GM12878 (cell line): ENCODE measurements around the gene IL15. TPM values are rescaled to one million over a fixed set of nuclear protein-coding genes. Genes with fewer than 3 reads are reported as not detected.

Source experiments
- ATAC-seq: fragments of 200-7000 bp; cut with Tn5 transposase; 3 replicates; pipeline ENCODE4 v1.9.1; 2020; ENCODE audit warnings: mild to moderate bottlenecking, moderate library complexity
- BruUV-seq: library from RNA; stranded (reverse); fragments of 400-500 nt; replicated peaks from 2 replicates; lab custom pipeline; 2021; lab: Mats Ljungman, UMichigan
- CTCF ChIA-PET: fragments of 300-600 bp; sonication (Branson Sonifier 250); formaldehyde crosslinking; extraction: SDS; loops from one replicate; lab custom pipeline; 2021; ENCODE audit warnings: inconsistent platforms; lab: Yijun Ruan, JAX
- POLR2A ChIA-PET: fragments of 350-600 bp; formaldehyde crosslinking; extraction: SDS; loops from one replicate; lab custom pipeline; 2021; ENCODE audit warnings: inconsistent platforms; lab: Charles Lee
- RAD21 ChIA-PET: fragments of 300-600 bp; sonication (Branson Sonifier 250); formaldehyde crosslinking; loops from one replicate; lab custom pipeline; 2023; ENCODE audit warnings: antibody characterized with exemption; ENCODE audit not compliant: unreplicated experiment; lab: Charles Lee
- SMC1A ChIA-PET: fragments of 300-600 bp; sonication (Branson Sonifier 250); formaldehyde crosslinking; loops from one replicate; lab custom pipeline; 2023; ENCODE audit not compliant: unreplicated experiment, uncharacterized antibody; lab: Charles Lee
- DNase-seq: peaks from one replicate; pipeline ENCODE4 v3.0.0-alpha.2; 2011; ENCODE audit warnings: low read depth, low spot score
- FAIRE-seq: peaks from 3 replicates; lab custom pipeline; 2011; peaks lifted over from hg19 to GRCh38; lab: Jason Lieb, UNC
- H2AFZ ChIP-seq: 2 replicates; pipeline ENCODE4 v1.6.0; 2011; ENCODE audit warnings: low read depth, low read length, control low read depth; ENCODE audit not compliant: control insufficient read depth
- H3K27ac ChIP-seq: 2 replicates; pipeline ENCODE4 v1.5.1; 2011; ENCODE audit warnings: control low read depth; ENCODE audit not compliant: control insufficient read depth, insufficient read depth
- H3K27me3 ChIP-seq, 2 experiments: replicated peaks in 1 of 2; 2 replicates each; pipeline versions ENCODE4 v1.6.0 to v1.6.1; 2011; ENCODE audit warnings: low read length in 1 of 2; ENCODE audit not compliant: control insufficient read depth in 2 of 2, insufficient read depth in 2 of 2
- H3K36me3 ChIP-seq, 2 experiments: 2 replicates each; pipeline ENCODE4 v1.5.1; 2011; ENCODE audit warnings: low read length in 1 of 2; ENCODE audit not compliant: control insufficient read depth in 2 of 2, insufficient read depth in 2 of 2
- H3K4me1 ChIP-seq: 2 replicates; pipeline ENCODE4 v1.6.1; 2011; ENCODE audit warnings: mild to moderate bottlenecking, low read length, moderate library complexity, mixed read lengths; ENCODE audit not compliant: control insufficient read depth, insufficient read depth
- H3K4me2 ChIP-seq: 2 replicates; pipeline ENCODE4 v1.6.0; 2011; ENCODE audit warnings: control low read depth; ENCODE audit not compliant: control insufficient read depth, insufficient read depth
- H3K4me3 ChIP-seq: fragments of 200-600 bp; sonication (generic); 2 replicates; pipeline ENCODE4 v1.5.1; 2016
- H3K79me2 ChIP-seq: 2 replicates; pipeline ENCODE4 v1.6.0; 2011; ENCODE audit warnings: low read length; ENCODE audit not compliant: control insufficient read depth, insufficient read depth
- H3K9ac ChIP-seq: 2 replicates; pipeline ENCODE4 v1.8.0; 2011; ENCODE audit warnings: low read length, control low read depth, mixed read lengths; ENCODE audit not compliant: control insufficient read depth, insufficient read depth
- H3K9me3 ChIP-seq: replicated peaks from 3 replicates; pipeline ENCODE4 v1.5.1; 2011; ENCODE audit warnings: mild to moderate bottlenecking, low read length; ENCODE audit not compliant: control insufficient read depth, insufficient read depth
- H4K20me1 ChIP-seq: 2 replicates; pipeline ENCODE4 v1.6.0; 2011; ENCODE audit not compliant: control insufficient read depth, insufficient read depth
- CBX3 ChIP-seq: fragments of 200-600 bp; sonication (generic); IDR thresholded peaks from 2 replicates; pipeline ENCODE4 v1.6.1; 2016; ENCODE audit warnings: low read depth, borderline replicate concordance
- MXI1 ChIP-seq: fragments of 150-350 bp; IDR thresholded peaks from 2 replicates; pipeline ENCODE4 v1.6.1; 2011; ENCODE audit warnings: low read depth, mild to moderate bottlenecking, inconsistent platforms, low read length, improper control_type of control experiment
- MYB ChIP-seq: fragments of 150-350 bp; IDR thresholded peaks from 2 replicates; pipeline ENCODE4 v1.6.1; 2014; ENCODE audit warnings: mild to moderate bottlenecking, low read depth, low read length, borderline replicate concordance
- MYC ChIP-seq: IDR thresholded peaks from 2 replicates; pipeline ENCODE4 v1.6.1; 2011; ENCODE audit warnings: mild to moderate bottlenecking, low read length, moderate library complexity, inconsistent platforms; ENCODE audit not compliant: insufficient read depth, insufficient replicate concordance, insufficient read length, severe bottlenecking
- PKNOX1 ChIP-seq: fragments of 450-650 bp; IDR thresholded peaks from 2 replicates; pipeline ENCODE4 v1.6.1; 2016; ENCODE audit warnings: mild to moderate bottlenecking
- RAD21 ChIP-seq: IDR thresholded peaks from 2 replicates; pipeline ENCODE4 v1.6.1; 2011; ENCODE audit warnings: mild to moderate bottlenecking, low read depth, low read length, moderate library complexity; ENCODE audit not compliant: insufficient read depth
- SMC3 ChIP-seq: IDR thresholded peaks from 2 replicates; pipeline ENCODE4 v1.6.1; 2011; ENCODE audit warnings: low read length, improper control_type of control experiment, borderline replicate concordance
- ZNF622 ChIP-seq: fragments of 450-650 bp; IDR thresholded peaks from 2 replicates; pipeline ENCODE4 v1.6.1; 2017; ENCODE audit warnings: mild to moderate bottlenecking, inconsistent platforms
- WGBS: methylation state at CpG from one replicate; pipeline ENCODE4 v1.1.6; 2016; ENCODE audit warnings: low lambda C conversion rate; ENCODE audit not compliant: insufficient replicate concordance, insufficient coverage; ENCODE audit errors: missing lambda C conversion rate; 5-methylcytosine and 5-hydroxymethylcytosine counted together
- in situ Hi-C: fragments of 300-500 bp; cut with MboI; formaldehyde crosslinking; loops from 9 replicates; pipeline ENCODE4 v1.14.3; 2018; ENCODE audit warnings: mixed read lengths
- intact Hi-C: fragments of 100-400 bp; cut with micrococcal nuclease; formaldehyde crosslinking; loops from one replicate; pipeline ENCODE4 v1.14.2; 2022; ENCODE audit not compliant: unreplicated experiment
- polyA plus RNA-seq, 11 experiments: library from polyadenylated mRNA; depleted of rRNA in 4 of 11; unstranded in 6 of 11; stranded (reverse) in 5 of 11; fragments of >200 nt; fragmentation: Nextera tagmentation in 4 of 11; fragmentation: Illumina TruSeq in 1 of 11; extraction: Ambion mirVana in 4 of 11; extraction: Trizol in 1 of 11; gene quantifications; 1 replicate in 1 of 11; 2 replicates in 10 of 11; pipeline versions ENCODE4 v1.2.1 to v1.2.3, GENCODE V29; 2011 to 2016; ENCODE audit warnings: inconsistent platforms in 2 of 11, missing spikeins in 2 of 11, low read depth in 1 of 11
- total RNA-seq, 4 experiments: library from RNA; depleted of rRNA in 3 of 4; stranded (reverse); fragments of >200 nt in 3 of 4; fragmentation: Illumina TruSeq in 1 of 4; extraction: Trizol in 1 of 4; gene quantifications; 2 replicates each; pipeline versions ENCODE4 v1.2.1 to v1.2.3, GENCODE V29; 2013 to 2021
- TF ChIP-seq, protein P1 (sequence below), 3 experiments: IDR thresholded peaks in 2 of 3; conservative IDR thresholded peaks in 1 of 3; 2 replicates each; pipeline ENCODE4 v1.5.1; 2011; ENCODE audit warnings: low read depth in 3 of 3, low read length in 3 of 3, mild to moderate bottlenecking in 3 of 3, control low read depth in 2 of 3, moderate library complexity in 2 of 3, inconsistent platforms in 1 of 3, mixed read lengths in 1 of 3; ENCODE audit not compliant: control insufficient read depth in 2 of 3, insufficient read depth in 1 of 3; ENCODE audit errors: extremely low read depth in 1 of 3

IL15 gene
- total and polyA plus RNA-seq, 10 of the 15 experiments (the other 5 are each of a cell fraction or from before 2014, with no cell fraction given), result 6.0 to 11.4 (median 8.2) TPM

DNA sequence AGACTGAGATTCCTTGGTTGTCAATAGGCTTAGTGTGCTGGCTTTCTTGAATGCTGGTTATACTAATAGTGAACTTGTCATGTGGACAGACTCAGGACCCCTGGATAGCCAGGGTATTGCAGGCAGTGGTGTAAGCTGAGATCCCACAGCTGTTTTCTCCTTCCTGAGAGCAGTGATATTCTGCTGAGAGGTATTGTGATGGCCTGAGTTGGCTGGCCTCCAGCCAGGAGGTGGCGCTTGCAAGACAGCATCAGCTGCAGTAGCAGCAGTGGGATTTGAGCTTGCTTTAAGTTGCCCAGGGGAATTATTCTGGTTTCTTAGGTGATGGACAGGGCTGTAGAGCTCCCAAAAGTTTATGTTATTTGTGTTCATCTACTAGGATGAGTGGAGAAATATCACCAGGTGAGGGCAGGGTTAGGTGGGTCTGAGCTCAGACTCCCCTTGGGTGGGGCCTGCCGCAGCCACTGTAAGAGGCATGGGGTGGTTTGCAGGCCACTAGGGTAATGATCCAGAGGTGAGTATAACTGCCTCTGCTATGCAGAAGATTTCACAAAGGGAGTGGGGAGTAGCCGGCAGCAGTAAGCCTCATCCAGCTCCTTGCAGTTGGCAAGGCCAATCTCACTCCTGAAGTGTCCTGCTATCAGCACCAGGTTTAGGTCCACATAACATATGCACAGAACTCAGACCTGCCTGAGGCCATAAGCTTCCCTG, 66.2 kb downstream of the IL15 start:
- ChIA-PET CTCF (interaction anchor here (0.9 to 4.4 kb wide), 9 partner anchors 9 to 397 kb away, joined by 3 to 23 read pairs (median 5); no protein-coding TSS in a partner anchor), RAD21 (interaction anchor here (0.6 kb wide), 1 partner anchor 43 kb away, joined by 3 read pairs; no protein-coding TSS in a partner anchor), SMC1A (interaction anchor here (1.5 to 2.0 kb wide), 3 partner anchors 9 to 39 kb away, joined by 3 to 9 read pairs (median 4); no protein-coding TSS in a partner anchor), POLR2A (no interaction called here)
- Histone ChIP-seq H3K4me1 (peaks cover 5% of the 10 kb centered on the region), H3K27me3 (no peaks in the 10 kb centered on the region), H3K27ac (no peak overlapping the region), H3K9me3 (peaks cover 11% of the 10 kb centered on the region), H4K20me1 (no peaks in the 10 kb centered on the region), H2AFZ (no peak overlapping the region), H3K36me3 (no peaks in the 10 kb centered on the region), H3K4me3 (no peak overlapping the region), H3K9ac (no peak overlapping the region), H3K79me2 (peaks cover 7% of the 10 kb centered on the region), H3K4me2 (no peak overlapping the region)
- WGBS, result 100% methylated on average over 3 of the region's 3 CpGs
- TF ChIP-seq, protein P1, sequence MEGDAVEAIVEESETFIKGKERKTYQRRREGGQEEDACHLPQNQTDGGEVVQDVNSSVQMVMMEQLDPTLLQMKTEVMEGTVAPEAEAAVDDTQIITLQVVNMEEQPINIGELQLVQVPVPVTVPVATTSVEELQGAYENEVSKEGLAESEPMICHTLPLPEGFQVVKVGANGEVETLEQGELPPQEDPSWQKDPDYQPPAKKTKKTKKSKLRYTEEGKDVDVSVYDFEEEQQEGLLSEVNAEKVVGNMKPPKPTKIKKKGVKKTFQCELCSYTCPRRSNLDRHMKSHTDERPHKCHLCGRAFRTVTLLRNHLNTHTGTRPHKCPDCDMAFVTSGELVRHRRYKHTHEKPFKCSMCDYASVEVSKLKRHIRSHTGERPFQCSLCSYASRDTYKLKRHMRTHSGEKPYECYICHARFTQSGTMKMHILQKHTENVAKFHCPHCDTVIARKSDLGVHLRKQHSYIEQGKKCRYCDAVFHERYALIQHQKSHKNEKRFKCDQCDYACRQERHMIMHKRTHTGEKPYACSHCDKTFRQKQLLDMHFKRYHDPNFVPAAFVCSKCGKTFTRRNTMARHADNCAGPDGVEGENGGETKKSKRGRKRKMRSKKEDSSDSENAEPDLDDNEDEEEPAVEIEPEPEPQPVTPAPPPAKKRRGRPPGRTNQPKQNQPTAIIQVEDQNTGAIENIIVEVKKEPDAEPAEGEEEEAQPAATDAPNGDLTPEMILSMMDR (IDR thresholded peaks at IDR 0.05 in 2 of 3, conservative IDR thresholded peaks at IDR 0.05 in 1 of 3; ENCODE audit: control insufficient read depth in 2 of 3, extremely low read depth in 1 of 3, insufficient read depth in 1 of 3, low read depth in 3 of 3, low read length in 3 of 3), result peak in 2 of 3 experiments; percentile 5 to 10; a peak in 2 of 6 replicates
- TF ChIP-seq MYB, result no peak
- no peak for TF ChIP-seq MYC
- no peak; the same call in 1 of the 2 replicates for TF ChIP-seq SMC3
- TF ChIP-seq CBX3, result no peak
- no peak for TF ChIP-seq ZNF622
- no peak for TF ChIP-seq MXI1
- TF ChIP-seq RAD21, result peak; percentile 29; the same call in 1 of the 2 replicates
- TF ChIP-seq PKNOX1, result no peak
- in situ Hi-C loops (no loop called here), intact Hi-C loops (no loop called here)
- peak; percentile 41; the same call in 2 of the 3 replicates for ATAC-seq
- no peak for DNase-seq
- FAIRE-seq, result no peak
- BruUV-seq, result no TSS peak
